SK-N-MC (cell line): ENCODE results near the gene IFIT1B.

ENCODE experiments used
- DNase-seq: peaks from one replicate; pipeline ENCODE4 v3.0.0-alpha.2; 2011; ENCODE audit warnings: low read depth, low spot score
- H3K27ac ChIP-seq: fragments of 200-600 bp; sonication (generic); 2 replicates; pipeline ENCODE4 v1.5.1; 2016; ENCODE audit warnings: mixed run types
- H3K36me3 ChIP-seq: fragments of 200-600 bp; sonication (generic); 2 replicates; pipeline ENCODE4 v1.6.1; 2017; ENCODE audit warnings: antibody characterized with exemption, low read length, mixed read lengths; ENCODE audit not compliant: insufficient read depth
- H3K4me3 ChIP-seq: fragments of 200-600 bp; sonication (generic); 2 replicates; pipeline ENCODE4 v1.5.1; 2016
- H3K9ac ChIP-seq: fragments of 200-600 bp; sonication (generic); 2 replicates; pipeline ENCODE4 v1.8.0; 2017; ENCODE audit warnings: mixed run types, mixed read lengths; ENCODE audit not compliant: insufficient read length
- H3K9me3 ChIP-seq: fragments of 200-600 bp; sonication (generic); 2 replicates; pipeline ENCODE4 v1.6.1; 2017; ENCODE audit warnings: low read depth, mild to moderate bottlenecking, antibody characterized with exemption, low read length, moderate library complexity, mixed read lengths
- EZH2 ChIP-seq: fragments of 200-600 bp; sonication (generic); IDR thresholded peaks from one replicate; pipeline ENCODE4 v1.6.1; 2017; ENCODE audit warnings: antibody characterized with exemption
- FOXP2 ChIP-seq: optimal IDR thresholded peaks from 2 replicates; pipeline ENCODE3; 2011; ENCODE audit warnings: mild to moderate bottlenecking, moderate library complexity; ENCODE audit not compliant: insufficient read depth; ENCODE audit errors: extremely low read length, control extremely low read depth
- POLR2AphosphoS5 ChIP-seq: IDR thresholded peaks from 2 replicates; pipeline ENCODE4 v1.6.1; 2012; ENCODE audit warnings: mild to moderate bottlenecking, low read depth, low read length, borderline replicate concordance

The IFIT1B gene

GRCh38 chr10:89369156-89370105 lies 8.4 kb upstream of the IFIT1B start:
- DNase-seq = no peak
- Histone ChIP-seq H3K4me3 (no peak overlapping the region), H3K9ac (no peak overlapping the region), H3K27ac (no peak overlapping the region), H3K36me3 (no peaks in the 10 kb centered on the region), H3K9me3 (no peaks in the 10 kb centered on the region)
- TF ChIP-seq POLR2AphosphoS5 (no peak), FOXP2 (no peak), EZH2 (no peak)

- Histone ChIP-seq H3K9ac (no peak overlapping the region), H3K9me3 (no peaks in the 10 kb centered on the region), H3K36me3 (no peaks in the 10 kb centered on the region), H3K4me3 (no peak overlapping the region), H3K27ac (no peak overlapping the region)
- no peak for DNase-seq
- TF ChIP-seq POLR2AphosphoS5 (no peak), FOXP2 (no peak)
These were observed 6.8 kb upstream of the IFIT1B start for GRCh38 chr10:89371079-89371478.

- Histone ChIP-seq H3K27ac (no peak overlapping the region), H3K4me3 (no peak overlapping the region), H3K9me3 (no peaks in the 10 kb centered on the region), H3K36me3 (no peaks in the 10 kb centered on the region), H3K9ac (no peak overlapping the region)
- no peak for TF ChIP-seq POLR2AphosphoS5
- no peak for TF ChIP-seq EZH2
- TF ChIP-seq FOXP2 = no peak
- no peak for DNase-seq
These were observed 5.9 kb upstream of the IFIT1B start for GRCh38 chr10:89371987-89372386.

- Histone ChIP-seq H3K27ac (no peak overlapping the region), H3K4me3 (no peak overlapping the region)
- no peak for DNase-seq
These were observed 3.7 kb upstream of the IFIT1B start for GRCh38 chr10:89373916-89374711.

GRCh38 chr10:89374713-89375141 lies 3.1 kb upstream of the IFIT1B start:
- no peaks in the 10 kb centered on the region for H3K9me3 ChIP-seq
- H3K4me3 ChIP-seq = no peak overlapping the region
- DNase-seq = no peak
- TF ChIP-seq FOXP2 (no peak), EZH2 (no peak), POLR2AphosphoS5 (no peak)
- no peak overlapping the region for H3K9ac ChIP-seq
- H3K27ac ChIP-seq = no peak overlapping the region
- no peaks in the 10 kb centered on the region for H3K36me3 ChIP-seq

More at GRCh38 chr10:89373916-89374711, 3.7 kb upstream of the IFIT1B start:
- H3K9me3 ChIP-seq = no peaks in the 10 kb centered on the region
- no peak overlapping the region for H3K9ac ChIP-seq
- H3K36me3 ChIP-seq = no peaks in the 10 kb centered on the region
- TF ChIP-seq POLR2AphosphoS5 (no peak), EZH2 (no peak)

- H3K9ac ChIP-seq = no peak overlapping the region
- H3K4me3 ChIP-seq = no peak overlapping the region
- H3K27ac ChIP-seq = no peak overlapping the region
- no peak for TF ChIP-seq FOXP2
- no peak for TF ChIP-seq EZH2
- TF ChIP-seq POLR2AphosphoS5 = no peak
- no peaks in the 10 kb centered on the region for H3K9me3 ChIP-seq
- no peak for DNase-seq
- no peaks in the 10 kb centered on the region for H3K36me3 ChIP-seq
These were observed 1.2 kb downstream of the IFIT1B start for GRCh38 chr10:89379103-89379502.

GRCh38 chr10:89382757-89383156 lies 4.9 kb downstream of the IFIT1B start:
- Histone ChIP-seq H3K27ac (no peak overlapping the region), H3K9ac (no peak overlapping the region), H3K9me3 (no peaks in the 10 kb centered on the region), H3K36me3 (no peaks in the 10 kb centered on the region), H3K4me3 (no peak overlapping the region)
- no peak for DNase-seq
- TF ChIP-seq EZH2 = no peak

GRCh38 chr10:89384474-89385340 lies 6.9 kb downstream of the IFIT1B start:
- H3K9ac ChIP-seq = no peak overlapping the region
- no peaks in the 10 kb centered on the region for H3K36me3 ChIP-seq
- TF ChIP-seq EZH2 (no peak), POLR2AphosphoS5 (no peak), FOXP2 (no peak)
- no peak overlapping the region for H3K27ac ChIP-seq
- DNase-seq = no peak
- H3K4me3 ChIP-seq = no peak overlapping the region
- H3K9me3 ChIP-seq = no peaks in the 10 kb centered on the region
